Naive thymus-derived CD4-positive, alpha-beta T cell (primary cell): ENCODE results near the gene RTN3. TPM values are rescaled to one million over a fixed set of nuclear protein-coding genes. Genes with fewer than 3 reads are reported as not detected.
A peak's percentile ranks its signal among the peaks of the same experiment; 100 is the strongest.

ENCODE experiments used
- ATAC-seq: fragments of 150-1000 bp; cut with Tn5 transposase; 2 replicates; pipeline ENCODE4 v1.10.0; 2021; ENCODE audit warnings: mild to moderate bottlenecking, moderate library complexity
- CTCF ChIA-PET: fragments of 350-600 bp; sonication (Branson Sonifier 250); formaldehyde crosslinking; loops from one replicate; lab custom pipeline; 2021; ENCODE audit warnings: antibody characterized with exemption; lab: Charles Lee
- POLR2A ChIA-PET: fragments of 350-600 bp; sonication (Branson Sonifier 250); formaldehyde crosslinking; loops from one replicate; lab custom pipeline; 2021; ENCODE audit warnings: antibody characterized with exemption, inconsistent platforms; lab: Charles Lee
- DNase-seq, 9 donors: peaks; one replicate each; pipeline versions ENCODE4 v3.0.0 to v3.0.0-alpha.2; 2020 to 2022; ENCODE audit warnings: mixed read lengths in 1 of 9
- H3K27ac ChIP-seq: one replicate; pipeline ENCODE4 v1.7.0; 2013; ENCODE audit warnings: mild to moderate bottlenecking, low read depth, low read length, moderate library complexity
- H3K27me3 ChIP-seq, 2 donors: one replicate each; pipeline ENCODE4 v1.7.0; 2013; ENCODE audit warnings: low read length in 2 of 2, mild to moderate bottlenecking in 2 of 2, moderate library complexity in 2 of 2; ENCODE audit not compliant: control insufficient read depth in 2 of 2, insufficient read depth in 2 of 2
- H3K36me3 ChIP-seq, 3 experiments: 1 replicate in 2 of 3; 2 replicates in 1 of 3; pipeline ENCODE4 v1.7.0; 2013; ENCODE audit warnings: low read length in 3 of 3, mild to moderate bottlenecking in 3 of 3, moderate library complexity in 1 of 3; ENCODE audit not compliant: insufficient read depth in 3 of 3, control insufficient read depth in 2 of 3
- H3K4me1 ChIP-seq, 2 donors: one replicate each; pipeline ENCODE4 v1.7.0; 2013; ENCODE audit warnings: low read length in 2 of 2, mild to moderate bottlenecking in 2 of 2, moderate library complexity in 1 of 2; ENCODE audit not compliant: control insufficient read depth in 2 of 2, insufficient read depth in 2 of 2
- H3K4me3 ChIP-seq: 2 replicates; pipeline ENCODE4 v1.7.0; 2013; ENCODE audit warnings: mild to moderate bottlenecking, low read length
- H3K9me3 ChIP-seq, 3 experiments: 1 replicate in 2 of 3; 2 replicates in 1 of 3; pipeline ENCODE4 v1.7.0; 2013; ENCODE audit warnings: low read length in 3 of 3; ENCODE audit not compliant: control insufficient read depth in 2 of 3
- H3K27ac Mint-ChIP-seq, 9 donors: one replicate each; pipeline ENCODE4 v1.8.0; 2020 to 2022; ENCODE audit warnings: mixed read lengths in 9 of 9, mild to moderate bottlenecking in 8 of 9, moderate library complexity in 5 of 9, inconsistent platforms in 2 of 9
- H3K27me3 Mint-ChIP-seq, 5 donors: one replicate each; pipeline ENCODE4 v1.8.0; 2021 to 2022; ENCODE audit warnings: mixed read lengths in 5 of 5, mild to moderate bottlenecking in 1 of 5
- H3K36me3 Mint-ChIP-seq, 5 donors: one replicate each; pipeline ENCODE4 v1.8.0; 2020 to 2022; ENCODE audit warnings: mixed read lengths in 5 of 5, mild to moderate bottlenecking in 3 of 5, inconsistent platforms in 1 of 5
- H3K4me1 Mint-ChIP-seq, 7 donors: one replicate each; pipeline ENCODE4 v1.8.0; 2020 to 2022; ENCODE audit warnings: mixed read lengths in 7 of 7, mild to moderate bottlenecking in 3 of 7, inconsistent platforms in 1 of 7
- H3K4me3 Mint-ChIP-seq, 10 donors: one replicate each; pipeline ENCODE4 v1.8.0; 2020 to 2022; ENCODE audit warnings: mild to moderate bottlenecking in 10 of 10, mixed read lengths in 10 of 10, moderate library complexity in 6 of 10, inconsistent platforms in 2 of 10
- H3K9me3 Mint-ChIP-seq, 11 donors: one replicate each; pipeline ENCODE4 v1.8.0; 2020 to 2022; ENCODE audit warnings: mixed read lengths in 11 of 11, mild to moderate bottlenecking in 4 of 11, inconsistent platforms in 1 of 11, moderate library complexity in 1 of 11
- intact Hi-C, 2 donors: fragments of 100-400 bp; cut with micrococcal nuclease; formaldehyde crosslinking; loops; one replicate each; pipeline ENCODE4 v1.15.1; 2023
- polyA plus RNA-seq, 2 donors: library from polyadenylated mRNA; unstranded; fragments of 300-500 nt; fragmentation: Illumina TruSeq; gene quantifications; one replicate each; pipeline ENCODE4 v1.2.3, GENCODE V29; 2021
- total RNA-seq, 6 experiments: library from RNA in 5 of 6; stranded (reverse) in 5 of 6; gene quantifications; 1 replicate in 5 of 6; 2 replicates in 1 of 6; pipeline ENCODE4 v1.2.3 and lab custom pipeline; 2021 to 2026

Gene RTN3
- total and polyA plus RNA-seq, 7 experiments from 2014 or later: 20.8 to 65.7 (median 34.4) TPM

DNA sequence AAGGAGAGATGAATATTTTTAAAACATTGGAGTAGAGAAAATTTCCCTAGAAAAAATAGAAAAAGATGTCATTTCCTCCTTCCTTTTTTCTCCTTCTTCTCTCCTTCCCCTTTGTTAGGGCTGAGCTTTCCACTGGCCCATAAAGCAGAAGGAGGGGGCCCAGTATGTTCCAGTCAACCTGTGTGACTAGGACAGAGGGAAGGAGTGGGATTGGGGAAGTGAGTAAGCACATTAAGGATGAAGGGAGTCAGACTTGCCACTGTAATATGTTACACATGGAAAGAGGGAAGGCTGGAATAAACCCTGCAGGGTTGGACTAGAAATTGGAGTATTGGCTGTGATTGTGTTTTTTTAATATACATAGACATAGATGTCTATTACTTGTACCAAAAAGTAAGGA is 111.9 kb downstream of the RTN3 start:
- DNase-seq (no peak), ATAC-seq (no peak)
- H3K4me1 ChIP-seq: no peaks in the 10 kb centered on the region
- H3K36me3 ChIP-seq: no peaks in the 10 kb centered on the region
- Mint-ChIP-seq H3K27me3 (peaks cover 4 to 10% (median 6%) of the 10 kb centered on the region in 5 donors), H3K36me3 (peaks cover 0 to 7% (median 0%) of the 10 kb centered on the region in 5 donors), H3K4me1 (peaks cover 0 to 8% (median 0%) of the 10 kb centered on the region in 7 donors), H3K9me3 (peaks cover 0 to 33% (median 11%) of the 10 kb centered on the region in 11 donors), H3K4me3 (no peak overlapping the region), H3K27ac (no peak overlapping the region)
- H3K27ac ChIP-seq: no peak overlapping the region
- no peak overlapping the region for H3K4me3 ChIP-seq
- POLR2A ChIA-PET: no interaction called here
- H3K27me3 ChIP-seq: no peaks in the 10 kb centered on the region
- intact Hi-C loops: no loop called here
- peaks cover 0 to 14% (median 0%) of the 10 kb centered on the region in 3 experiments for H3K9me3 ChIP-seq
- CTCF ChIA-PET: no interaction called here

DNA sequence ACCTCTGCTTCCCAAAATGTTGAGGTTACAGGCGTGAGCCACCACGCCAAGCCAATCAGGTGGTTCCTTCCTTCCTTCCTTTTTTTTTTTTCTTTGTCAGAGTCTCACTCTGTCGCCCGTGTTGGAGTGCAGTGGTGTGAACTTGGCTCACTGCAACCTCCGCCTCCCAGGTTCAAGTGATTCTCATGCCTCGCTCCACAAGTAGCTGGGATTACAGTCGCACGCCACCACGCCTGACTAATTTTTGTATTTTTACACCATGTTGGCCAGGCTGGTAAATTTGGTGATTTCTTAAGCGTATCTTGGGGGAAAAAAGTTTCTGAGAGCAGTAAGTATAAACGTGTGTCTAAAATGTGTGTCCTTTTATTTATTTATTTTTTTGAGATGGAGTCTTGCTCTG is 113.8 kb downstream of the RTN3 start:
- Mint-ChIP-seq H3K27me3 (peaks cover 4 to 15% (median 6%) of the 10 kb centered on the region in 5 donors), H3K27ac (no peak overlapping the region), H3K4me1 (peaks cover 0 to 4% (median 0%) of the 10 kb centered on the region in 7 donors), H3K36me3 (peaks cover 0 to 7% (median 0%) of the 10 kb centered on the region in 5 donors), H3K9me3 (peaks cover 0 to 29% (median 11%) of the 10 kb centered on the region in 11 donors), H3K4me3 (no peak overlapping the region)
- ChIA-PET CTCF (interaction anchor here (0.7 kb wide), 1 partner anchor 772 kb away, joined by 5 read pairs; no protein-coding TSS in a partner anchor), POLR2A (interaction anchor here (0.7 kb wide), 1 partner anchor 133 kb away, joined by 3 read pairs; no protein-coding TSS in a partner anchor)
- no peak for DNase-seq
- intact Hi-C loops: no loop called here
- Histone ChIP-seq H3K9me3 (peaks cover 0 to 14% (median 0%) of the 10 kb centered on the region in 3 experiments), H3K27ac (no peak overlapping the region), H3K36me3 (no peaks in the 10 kb centered on the region), H3K4me1 (no peaks in the 10 kb centered on the region), H3K27me3 (no peaks in the 10 kb centered on the region), H3K4me3 (no peak overlapping the region)
- no peak for ATAC-seq

DNA sequence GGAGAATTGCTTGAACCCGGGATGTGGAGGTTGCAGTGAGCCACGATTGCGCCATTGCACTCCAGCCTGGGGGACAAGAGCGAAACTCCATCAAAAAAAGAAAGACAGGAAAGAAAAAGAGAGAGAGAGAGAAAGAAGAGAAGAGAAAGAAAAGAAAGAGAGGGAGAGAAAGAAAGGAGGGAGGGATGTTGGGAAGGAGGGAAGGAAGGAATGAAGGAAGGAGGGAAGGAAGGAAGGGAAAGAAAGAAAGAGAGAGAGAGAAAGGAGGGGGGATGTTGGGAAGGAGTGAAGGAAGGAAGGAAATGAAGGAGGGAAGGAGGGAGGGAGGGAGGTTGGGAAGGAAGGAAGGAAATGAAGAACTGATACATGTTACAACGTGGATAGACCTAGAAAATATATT is 119.6 kb downstream of the RTN3 start:
- Mint-ChIP-seq H3K4me3 (no peak overlapping the region), H3K27ac (peak overlapping the region in 1 of 9 donors; percentile 9), H3K4me1 (peaks cover 0 to 2% (median 0%) of the 10 kb centered on the region in 7 donors), H3K36me3 (no peaks in the 10 kb centered on the region), H3K9me3 (peaks cover 0 to 2% (median 0%) of the 10 kb centered on the region in 11 donors), H3K27me3 (peaks cover 4 to 16% (median 5%) of the 10 kb centered on the region in 5 donors)
- intact Hi-C loops: no loop called here
- Histone ChIP-seq H3K4me3 (no peak overlapping the region), H3K27me3 (no peaks in the 10 kb centered on the region), H3K4me1 (no peaks in the 10 kb centered on the region), H3K9me3 (no peaks in the 10 kb centered on the region), H3K27ac (no peak overlapping the region), H3K36me3 (no peaks in the 10 kb centered on the region)
- ChIA-PET CTCF (interaction anchor here (0.8 kb wide), 1 partner anchor 35 kb away, joined by 3 read pairs; no protein-coding TSS in a partner anchor), POLR2A (interaction anchor here (0.6 kb wide), 1 partner anchor 8 kb away, joined by 3 read pairs; no protein-coding TSS in a partner anchor)
- DNase-seq (no peak), ATAC-seq (no peak)

DNA sequence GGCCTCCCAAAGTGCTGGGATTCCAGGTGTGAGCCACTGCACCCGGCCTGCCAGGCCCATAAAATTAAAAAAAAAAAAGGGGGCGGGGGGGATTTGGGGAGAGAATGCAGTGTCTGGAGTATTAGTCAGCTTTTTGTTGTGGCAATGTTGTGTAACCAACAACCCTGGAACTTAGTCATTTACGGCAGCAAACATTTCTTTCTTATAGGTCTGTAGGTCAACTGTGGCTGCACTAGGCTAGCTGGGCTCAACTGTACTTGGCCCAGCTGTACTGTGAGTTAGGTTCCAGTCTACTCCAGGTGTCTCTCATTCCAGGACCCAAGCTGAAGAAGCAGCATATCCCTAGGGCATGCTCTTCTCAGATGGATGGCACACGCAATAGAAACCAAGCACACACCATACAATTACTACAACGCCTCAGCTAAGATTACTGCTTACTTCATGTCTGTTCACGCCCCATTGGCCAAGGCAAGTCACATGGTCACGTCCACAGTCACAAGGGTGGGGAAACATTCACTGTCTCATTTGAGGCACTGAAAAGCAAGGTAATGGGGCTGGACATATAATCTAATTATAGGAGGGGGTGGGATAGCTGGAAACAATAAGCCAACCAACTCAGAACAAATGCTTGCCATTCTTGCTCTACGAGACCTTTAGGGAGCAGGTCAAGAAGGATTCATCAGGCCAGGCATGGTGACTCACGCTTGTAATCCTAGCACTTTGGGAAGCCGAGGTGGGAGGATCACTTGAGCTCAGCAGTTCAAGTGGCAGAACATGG is 121.5 kb downstream of the RTN3 start:
- H3K4me1 ChIP-seq: no peaks in the 10 kb centered on the region
- Mint-ChIP-seq H3K27me3 (peaks cover 0 to 16% (median 4%) of the 10 kb centered on the region in 5 donors), H3K4me1 (peaks cover 0 to 2% (median 0%) of the 10 kb centered on the region in 7 donors), H3K36me3 (no peaks in the 10 kb centered on the region), H3K9me3 (peaks cover 0 to 2% (median 0%) of the 10 kb centered on the region in 11 donors), H3K4me3 (no peak overlapping the region), H3K27ac (no peak overlapping the region)
- H3K27me3 ChIP-seq: no peaks in the 10 kb centered on the region
- POLR2A ChIA-PET: interaction anchor here (0.5 kb wide), 1 partner anchor 1548 kb away, joined by 4 read pairs; no protein-coding TSS in a partner anchor
- no peaks in the 10 kb centered on the region for H3K9me3 ChIP-seq
- ATAC-seq (no peak), DNase-seq (no peak)
- intact Hi-C loops: no loop called here
- no peak overlapping the region for H3K4me3 ChIP-seq
- H3K36me3 ChIP-seq: no peaks in the 10 kb centered on the region
- H3K27ac ChIP-seq: no peak overlapping the region
- CTCF ChIA-PET: no interaction called here

DNA sequence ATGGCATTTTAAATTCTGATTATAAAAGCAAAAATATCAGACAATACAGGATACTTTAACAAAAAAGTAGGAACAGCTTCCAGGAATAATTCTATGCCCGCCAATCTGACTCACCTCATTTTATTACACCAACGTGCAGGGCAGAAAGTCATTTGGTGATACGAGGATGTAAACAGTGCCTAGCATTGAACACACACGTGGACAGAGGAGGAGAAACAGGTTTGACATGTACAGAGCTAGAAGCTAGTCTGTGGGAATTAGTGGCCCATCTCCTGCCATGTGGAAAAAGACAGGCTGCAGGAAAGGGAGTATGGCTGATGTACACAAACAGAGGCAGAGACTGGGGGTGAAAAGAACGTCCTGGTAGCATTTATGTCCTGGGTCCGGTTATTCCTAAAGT is 123.0 kb downstream of the RTN3 start:
- Histone ChIP-seq H3K27me3 (no peaks in the 10 kb centered on the region), H3K4me1 (no peaks in the 10 kb centered on the region), H3K9me3 (no peaks in the 10 kb centered on the region), H3K27ac (no peak overlapping the region), H3K4me3 (no peak overlapping the region), H3K36me3 (no peaks in the 10 kb centered on the region)
- intact Hi-C loops: no loop called here
- peaks cover 0 to 2% (median 0%) of the 10 kb centered on the region in 7 donors for H3K4me1 Mint-ChIP-seq
- DNase-seq (no peak), ATAC-seq (no peak)
- ChIA-PET POLR2A (interaction anchor here (0.7 kb wide), 1 partner anchor 36 kb away, joined by 3 read pairs; no protein-coding TSS in a partner anchor), CTCF (no interaction called here)
- peaks cover 0 to 9% (median 4%) of the 10 kb centered on the region in 5 donors for H3K27me3 Mint-ChIP-seq
- H3K9me3 Mint-ChIP-seq: peaks cover 0 to 2% (median 0%) of the 10 kb centered on the region in 11 donors
- H3K36me3 Mint-ChIP-seq: no peaks in the 10 kb centered on the region
- no peak overlapping the region for H3K27ac Mint-ChIP-seq
- H3K4me3 Mint-ChIP-seq: no peak overlapping the region

DNA sequence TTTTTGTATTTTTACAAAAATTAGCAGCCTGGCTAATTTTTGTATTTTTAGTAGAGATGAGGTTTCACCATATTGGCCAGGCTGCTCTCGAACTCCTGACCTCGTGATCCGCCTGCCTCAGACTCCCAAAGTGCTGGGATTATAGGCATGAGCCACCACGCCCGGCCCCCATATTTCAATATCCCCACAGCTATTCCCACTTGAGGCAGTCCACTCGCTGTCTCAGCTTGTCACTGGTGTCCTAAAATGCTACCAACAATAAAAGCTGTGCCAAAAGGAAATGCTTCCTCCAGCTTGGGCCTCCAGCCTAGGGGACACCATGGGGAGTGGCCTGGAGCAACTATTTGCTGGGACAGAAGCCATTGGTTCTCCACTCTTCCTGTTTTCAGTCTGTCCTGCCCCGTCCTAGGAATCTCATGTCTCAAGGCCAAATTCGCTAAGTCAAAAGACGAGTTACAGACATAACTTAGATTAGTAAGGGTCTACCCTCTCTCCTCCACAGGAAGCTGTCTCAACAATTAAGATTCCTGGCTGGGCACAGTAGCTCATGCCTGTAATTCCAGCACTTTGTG is 124.6 kb downstream of the RTN3 start:
- no peaks in the 10 kb centered on the region for H3K27me3 ChIP-seq
- DNase-seq (no peak), ATAC-seq (no peak)
- intact Hi-C loops: no loop called here
- H3K4me3 ChIP-seq: no peak overlapping the region
- no peak overlapping the region for H3K27ac ChIP-seq
- POLR2A ChIA-PET: no interaction called here
- H3K9me3 Mint-ChIP-seq: peaks cover 0 to 2% (median 0%) of the 10 kb centered on the region in 11 donors
- H3K4me1 Mint-ChIP-seq: peaks cover 0 to 2% (median 0%) of the 10 kb centered on the region in 7 donors
- no peaks in the 10 kb centered on the region for H3K36me3 Mint-ChIP-seq
- CTCF ChIA-PET: interaction anchor here (0.6 kb wide), 1 partner anchor 34 kb away, joined by 3 read pairs; no protein-coding TSS in a partner anchor
- no peak overlapping the region for H3K4me3 Mint-ChIP-seq
- H3K27ac Mint-ChIP-seq: no peak overlapping the region
- no peaks in the 10 kb centered on the region for H3K4me1 ChIP-seq
- peaks cover 0 to 3% (median 0%) of the 10 kb centered on the region in 5 donors for H3K27me3 Mint-ChIP-seq
- H3K9me3 ChIP-seq: no peaks in the 10 kb centered on the region
- H3K36me3 ChIP-seq: no peaks in the 10 kb centered on the region
